ENCODE data around the gene DPP9. TPM values are rescaled to one million over a fixed set of nuclear protein-coding genes. Genes with fewer than 3 reads are reported as not detected.
"Not testable (repeated sequence)": the region's sequence is repeated elsewhere in the genome, so short reads cannot be mapped to it uniquely, and the experiment has no call there.

DPP9 gene
- total RNA-seq, 1 donor from 2014 or later = 127 TPM

- no peak for TF ChIP-seq CTCF (conservative IDR thresholded peaks at IDR 0.05; ENCODE audit: low read depth, low read length)
- H3K4me3 ChIP-seq (ENCODE audit: low read depth, low read length) = no peak overlapping the region
- DNase-seq (ENCODE audit: low read depth) = no peak
These were observed 26.4 kb upstream of the DPP9 start for GRCh38 chr19:4749870-4750590.

GRCh38 chr19:4748589-4748988, 24.9 kb upstream of the DPP9 start:
- TF ChIP-seq CTCF (conservative IDR thresholded peaks at IDR 0.05; ENCODE audit: low read depth, low read length) = no peak
- DNase-seq (ENCODE audit: low read depth) = no peak
- no peak overlapping the region for H3K4me3 ChIP-seq (ENCODE audit: low read depth, low read length)

- no peak for DNase-seq (ENCODE audit: low read depth)
- no peak overlapping the region for H3K4me3 ChIP-seq (ENCODE audit: low read depth, low read length)
- no peak for TF ChIP-seq CTCF (conservative IDR thresholded peaks at IDR 0.05; ENCODE audit: low read depth, low read length)
These were observed 24.5 kb upstream of the DPP9 start for GRCh38 chr19:4748185-4748584.

GRCh38 chr19:4745986-4746385, 22.3 kb upstream of the DPP9 start:
- DNase-seq (ENCODE audit: low read depth) = no peak
- TF ChIP-seq CTCF (conservative IDR thresholded peaks at IDR 0.05; ENCODE audit: low read depth, low read length) = no peak
- no peak overlapping the region for H3K4me3 ChIP-seq (ENCODE audit: low read depth, low read length)

GRCh38 chr19:4745175-4745574, 21.5 kb upstream of the DPP9 start:
- not testable (repeated sequence) for DNase-seq (ENCODE audit: low read depth); H3K4me3 ChIP-seq (ENCODE audit: low read depth, low read length)

GRCh38 chr19:4744451-4745174, 21.0 kb upstream of the DPP9 start:
- no peak for DNase-seq (ENCODE audit: low read depth)
- no peak for TF ChIP-seq CTCF (conservative IDR thresholded peaks at IDR 0.05; ENCODE audit: low read depth, low read length)
- H3K4me3 ChIP-seq (ENCODE audit: low read depth, low read length) = no peak overlapping the region

- DNase-seq (ENCODE audit: low read depth) = no peak
- H3K4me3 ChIP-seq (ENCODE audit: low read depth, low read length) = no peak overlapping the region
- TF ChIP-seq CTCF (conservative IDR thresholded peaks at IDR 0.05; ENCODE audit: low read depth, low read length) = no peak
These were observed 19.3 kb upstream of the DPP9 start for GRCh38 chr19:4742723-4743646.

Measured in epithelial cell of proximal tubule (primary cell).